NCI-H69 (cell line): ENCODE data around the gene FAM187B.

ENCODE experiments used
- DNase-seq: peaks from one replicate; lab custom pipeline; 2025; lab: John Stamatoyannopoulos, UW

FAM187B gene

GRCh38 chr19:35178701-35179100 lies 49.8 kb downstream of the FAM187B start:
- no peak for DNase-seq

- DNase-seq = no peak
Observed at GRCh38 chr19:35177377-35178274, 50.9 kb downstream of the FAM187B start.

GRCh38 chr19:35176181-35176570 lies 52.4 kb downstream of the FAM187B start:
- DNase-seq = no peak
